Lower leg skin (tissue), 3 donors: ENCODE measurements around the gene RASL10A.
"Not testable (repeated sequence)": the region's sequence is repeated elsewhere in the genome, so short reads cannot be mapped to it uniquely, and the experiment has no call there.

Experiments
- CTCF ChIP-seq, 3 donors: fragments of 450-650 bp; IDR thresholded peaks; one replicate each; pipeline ENCODE4 v1.5.1; 2016; ENCODE audit warnings: antibody characterized with exemption in 3 of 3, mild to moderate bottlenecking in 3 of 3, moderate library complexity in 2 of 3
- POLR2A ChIP-seq, 2 donors: fragments of 450-650 bp; IDR thresholded peaks; one replicate each; pipeline ENCODE4 v1.6.1; 2016 to 2017; ENCODE audit warnings: antibody characterized with exemption in 2 of 2, mild to moderate bottlenecking in 1 of 2, moderate library complexity in 1 of 2

- TF ChIP-seq CTCF, POLR2A (IDR thresholded peaks at IDR 0.05): not testable (repeated sequence)
Measured at GRCh38 chr22:29357193-29357890, 41.8 kb upstream of the RASL10A start.
